Pancreas (tissue), 10 donors: Measurements from ENCODE around the gene PACRG. TPM values are rescaled to one million over a fixed set of nuclear protein-coding genes. Genes with fewer than 3 reads are reported as not detected.

ENCODE experiments used
- ATAC-seq, 4 donors: fragments of 200-7000 bp; cut with Tn5 transposase; one replicate each; pipeline versions ENCODE4 v1.8.0 to v1.9.1; 2020; ENCODE audit warnings: mild to moderate bottlenecking in 4 of 4, moderate library complexity in 4 of 4
- DNase-seq, 6 donors: peaks; one replicate each; pipeline ENCODE4 v3.0.0-alpha.2; 2020
- FAIRE-seq: peaks from 2 replicates; lab custom pipeline; 2012; peaks lifted over from hg19 to GRCh38; lab: Jason Lieb, UNC
- H3K27ac ChIP-seq, 4 donors: fragments of 200-600 bp; sonication (generic); 1 replicate in 3 of 4; 2 replicates in 1 of 4; pipeline versions ENCODE4 v1.5.0 to v1.8.0; 2020
- H3K27me3 ChIP-seq, 4 donors: fragments of 200-600 bp; one replicate each; pipeline ENCODE4 v1.8.0; 2021
- H3K36me3 ChIP-seq, 3 donors: fragments of 200-600 bp; sonication (generic) in 1 of 3; one replicate each; pipeline versions ENCODE4 v1.5.0 to v1.8.0; 2020 to 2021
- H3K4me1 ChIP-seq, 3 donors: fragments of 200-600 bp; one replicate each; pipeline ENCODE4 v1.8.0; 2021
- H3K4me3 ChIP-seq, 4 donors: fragments of 200-600 bp; sonication (generic) in 2 of 4; one replicate each; pipeline versions ENCODE4 v1.5.0 to v1.8.0; 2020 to 2021
- H3K9me3 ChIP-seq, 4 donors: fragments of 200-600 bp; one replicate each; pipeline ENCODE4 v1.8.0; 2021
- CTCF ChIP-seq, 4 donors: fragments of 200-600 bp; sonication (generic) in 3 of 4; IDR thresholded peaks; one replicate each; pipeline versions ENCODE4 v1.5.0 to v1.8.0; 2021; ENCODE audit warnings: antibody characterized with exemption in 4 of 4
- WGBS, 2 donors: extraction: QIAGEN DNeasy Blood & Tissue Kit; methylation state at CpG; one replicate each; pipeline ENCODE4 v1.1.7; 2013; 5-methylcytosine and 5-hydroxymethylcytosine counted together
- intact Hi-C, 3 donors: fragments of 100-400 bp; cut with DNase I; formaldehyde crosslinking; loops; one replicate each; pipeline versions ENCODE4 v1.11.1 to v1.14.2; 2022
- polyA plus RNA-seq, 2 donors: library from polyadenylated mRNA; stranded (reverse); fragments of 200-250 nt; gene quantifications; one replicate each; pipeline ENCODE4 v1.2.3, GENCODE V29; 2013
- total RNA-seq, 6 donors: library from RNA; stranded (reverse); fragmentation: NEBNext Ultra II Directional in 4 of 6; extraction: Animal tissue kit (Norgen Biotek cat#: 25700) in 4 of 6; gene quantifications; one replicate each; pipeline versions ENCODE4 v1.2.1 to v1.2.4, GENCODE V29; 2021 to 2023
- donor health status: healthy with polysubstance abuse.
- donor health status: DM: no; HTN: no; CAD: no; lungs with moderate emphysema.
- donor health status: DM: no; HTN: no; CAD: no.
- donor health status: control.
- donor health status: control.
- donor health status: Bipolar disorder and iron deficiency.
- donor health status: DM: yes; HTN: yes; CAD: no.
- donor health status: DM: no; HTN: no; CAD: no.
- donor health status: DM: no; HTN: no; CAD: no.
- donor health status: DM: yes; HTN: yes; CAD: no.

The PACRG gene
- total and polyA plus RNA-seq, 8 donors, result 2.5 to 7.1 (median 3.5) TPM

DNA sequence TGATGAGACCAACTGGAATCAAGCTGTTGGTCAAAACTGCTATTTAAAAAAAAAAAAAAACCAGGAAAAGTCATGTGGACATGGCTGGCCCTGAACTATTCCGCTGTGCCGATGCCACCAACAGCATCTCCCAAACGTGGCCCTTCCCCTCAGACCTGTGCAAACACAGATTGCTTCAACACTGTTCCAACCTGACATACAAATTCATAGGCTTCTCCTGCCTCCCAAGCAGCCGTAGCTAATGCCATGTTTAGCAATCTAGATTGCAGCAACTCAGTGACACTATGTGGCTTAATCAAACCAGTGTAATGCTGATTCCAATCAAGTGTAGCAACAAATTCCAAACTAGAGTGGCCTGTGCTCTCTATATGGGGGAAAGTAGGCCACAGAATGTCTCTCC lies 16.4 kb upstream of the PACRG start:
- TF ChIP-seq CTCF (IDR thresholded peaks at IDR 0.05), result no peak
- DNase-seq, result no peak
- Histone ChIP-seq H3K27ac (no peak overlapping the region), H3K4me1 (peaks cover 0 to 3% (median 0%) of the 10 kb centered on the region in 3 donors), H3K27me3 (no peaks in the 10 kb centered on the region), H3K36me3 (no peaks in the 10 kb centered on the region), H3K4me3 (no peak overlapping the region), H3K9me3 (no peaks in the 10 kb centered on the region)
- 86 to 89% methylated on average over 4 of the region's 4 CpGs for WGBS, 2 donors
- no peak for FAIRE-seq
- peak in 1 of 4 donors; percentile 35 for ATAC-seq
- intact Hi-C loops, result no loop called here

GRCh38 chr6:162712694-162713093 lies 15.1 kb upstream of the PACRG start:
- no peak for FAIRE-seq
- Histone ChIP-seq H3K27ac (no peak overlapping the region), H3K4me3 (no peak overlapping the region), H3K9me3 (no peaks in the 10 kb centered on the region), H3K27me3 (no peaks in the 10 kb centered on the region), H3K36me3 (no peaks in the 10 kb centered on the region), H3K4me1 (no peaks in the 10 kb centered on the region)
- no peak for TF ChIP-seq CTCF (IDR thresholded peaks at IDR 0.05)
- no peak for DNase-seq
- intact Hi-C loops, result no loop called here
- 90 to 97% methylated on average over 2 of the region's 2 CpGs for WGBS, 2 donors
- ATAC-seq, result no peak

DNA sequence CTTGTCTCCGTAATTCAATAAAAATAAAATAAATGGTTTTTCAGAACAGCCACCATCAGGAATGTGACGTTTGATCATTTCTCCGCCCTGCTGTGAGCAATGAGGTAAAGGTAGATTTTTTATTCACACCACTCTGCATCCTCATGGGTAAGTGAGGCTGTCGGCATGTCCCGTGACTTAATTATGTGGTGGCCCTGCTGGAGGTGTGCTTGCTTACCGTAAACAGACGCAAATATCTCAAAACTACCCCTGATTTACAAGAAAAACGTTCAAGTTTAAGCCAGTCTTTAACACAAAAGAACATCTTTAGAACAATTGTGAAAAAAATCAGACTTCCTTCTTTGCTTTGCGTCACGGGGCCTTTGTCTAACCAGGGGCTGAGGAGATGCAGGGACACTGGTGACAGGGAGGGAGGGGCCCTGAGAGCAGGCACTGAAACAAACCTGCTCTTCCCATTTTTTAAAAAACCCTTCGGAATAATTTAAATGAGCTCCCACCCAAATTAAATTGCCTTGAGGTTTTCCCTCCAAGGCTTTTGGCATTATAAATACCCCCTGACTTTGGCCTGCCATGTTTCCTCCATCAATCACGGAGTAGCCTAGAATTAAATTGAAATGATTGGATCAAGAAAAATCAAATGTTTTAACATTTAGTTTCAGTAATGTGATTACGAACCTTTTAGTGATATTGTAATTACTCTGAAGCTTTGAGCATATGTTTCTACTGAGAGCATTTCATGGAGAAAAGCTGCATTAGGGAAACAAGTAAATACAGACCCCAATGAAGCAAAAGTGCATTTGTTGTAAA lies 13.6 kb upstream of the PACRG start:
- WGBS, 2 donors, result 85 to 86% methylated on average over 13 of the region's 13 CpGs
- ATAC-seq, result no peak
- intact Hi-C loops, result no loop called here

DNA sequence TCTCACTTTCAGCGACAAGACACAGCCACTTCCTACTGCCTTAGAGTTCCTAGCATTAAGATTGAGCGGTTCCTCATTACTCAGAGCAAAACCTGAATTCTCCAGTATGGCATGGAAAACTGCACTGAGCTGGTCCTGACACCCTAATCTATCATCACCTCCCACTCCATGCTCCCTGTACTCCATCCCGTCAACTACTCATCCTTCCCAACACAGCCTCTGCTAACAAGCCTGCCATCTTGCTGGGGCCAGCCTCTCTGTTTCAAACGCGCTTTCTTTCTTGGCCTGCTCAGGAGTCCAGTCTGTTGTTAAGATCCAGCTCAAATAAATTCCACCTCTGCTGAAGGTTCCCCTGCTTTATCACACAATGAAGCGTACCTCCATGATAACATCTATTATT lies 12.2 kb upstream of the PACRG start:
- WGBS, 2 donors, result 93 to 94% methylated on average over 6 of the region's 6 CpGs
- no peak for FAIRE-seq

More for the DNA sequence above, 13.6 kb upstream of the PACRG start:
- Histone ChIP-seq H3K9me3 (no peaks in the 10 kb centered on the region), H3K27ac (no peak overlapping the region), H3K27me3 (no peaks in the 10 kb centered on the region), H3K36me3 (no peaks in the 10 kb centered on the region), H3K4me1 (no peaks in the 10 kb centered on the region), H3K4me3 (no peak overlapping the region)
- TF ChIP-seq CTCF (IDR thresholded peaks at IDR 0.05), result no peak
- FAIRE-seq (no peak), DNase-seq (no peak)

More for the DNA sequence above, 12.2 kb upstream of the PACRG start:
- no peak for TF ChIP-seq CTCF (IDR thresholded peaks at IDR 0.05)
- H3K9me3 ChIP-seq, result no peaks in the 10 kb centered on the region
- H3K4me3 ChIP-seq, result no peak overlapping the region
- no peak for DNase-seq
- H3K36me3 ChIP-seq, result no peaks in the 10 kb centered on the region
- no peaks in the 10 kb centered on the region for H3K27me3 ChIP-seq
- intact Hi-C loops, result no loop called here
- no peaks in the 10 kb centered on the region for H3K4me1 ChIP-seq
- no peak for ATAC-seq
- H3K27ac ChIP-seq, result no peak overlapping the region
